Neural cell (in vitro differentiated cells): ENCODE data around the gene GSTM2. TPM values are rescaled to one million over a fixed set of nuclear protein-coding genes. Genes with fewer than 3 reads are reported as not detected.

Source experiments
- H2AFZ ChIP-seq: fragments of 200-600, 300-800 bp; sonication (generic), shearing (Covaris generic); 2 replicates; pipeline ENCODE4 v1.6.0; 2014; ENCODE audit warnings: low read depth, mild to moderate bottlenecking, antibody characterized with exemption, low read length, moderate library complexity
- H3F3A ChIP-seq: fragments of 200-600 bp; shearing (Covaris generic); 2 replicates; pipeline ENCODE4 v1.6.1; 2016; ENCODE audit warnings: mild to moderate bottlenecking, moderate library complexity, mixed read lengths, antibody characterized with exemption, low read length; ENCODE audit not compliant: insufficient read depth, poor library complexity, severe bottlenecking
- H3K27ac ChIP-seq: fragments of 200-600, 300-800 bp; sonication (generic), shearing (Covaris generic); 2 replicates; pipeline ENCODE4 v1.5.1; 2014; ENCODE audit warnings: mild to moderate bottlenecking, low read length, moderate library complexity
- H3K27me3 ChIP-seq: fragments of 300-800, 200-600 bp; sonication (generic), shearing (Covaris generic); 2 replicates; pipeline ENCODE4 v1.6.0; 2014; ENCODE audit warnings: mild to moderate bottlenecking, low read depth, low read length, moderate library complexity; ENCODE audit not compliant: insufficient read depth
- H3K36me3 ChIP-seq: fragments of 300-800, 200-600 bp; sonication (generic), shearing (Covaris generic); 2 replicates; pipeline ENCODE4 v1.5.1; 2014; ENCODE audit warnings: mild to moderate bottlenecking, antibody characterized with exemption, low read length, moderate library complexity; ENCODE audit not compliant: insufficient read depth
- H3K4me2 ChIP-seq: fragments of 300-800, 200-600 bp; sonication (generic), shearing (Covaris generic); 2 replicates; pipeline ENCODE4 v1.6.0; 2014; ENCODE audit warnings: mild to moderate bottlenecking, low read length
- H3K4me3 ChIP-seq: fragments of 300-800, 200-600 bp; sonication (generic), shearing (Covaris generic); 2 replicates; pipeline ENCODE4 v1.5.1; 2014; ENCODE audit warnings: mild to moderate bottlenecking, low read length, moderate library complexity
- H3K79me2 ChIP-seq: fragments of 200-600 bp; shearing (Covaris generic); replicated peaks from 2 replicates; pipeline ENCODE4 v1.6.0; 2014; ENCODE audit warnings: mild to moderate bottlenecking, low read length, moderate library complexity; ENCODE audit not compliant: insufficient read depth
- H3K9ac ChIP-seq: fragments of 300-800, 200-600 bp; sonication (generic), shearing (Covaris generic); 2 replicates; pipeline ENCODE4 v1.6.1; 2016; ENCODE audit warnings: mild to moderate bottlenecking, low read length, mixed read lengths
- H3K9me2 ChIP-seq: fragments of 200-600 bp; shearing (Covaris generic); 2 replicates; pipeline ENCODE4 v1.6.1; 2016; ENCODE audit warnings: mild to moderate bottlenecking, low read length, mixed read lengths; ENCODE audit not compliant: insufficient read depth
- H3K9me3 ChIP-seq: fragments of 200-600, 300-800 bp; sonication (generic), shearing (Covaris generic); 2 replicates; pipeline ENCODE4 v1.6.1; 2016; ENCODE audit warnings: mild to moderate bottlenecking, mixed run types, low read length, moderate library complexity, mixed read lengths
- H4K20me1 ChIP-seq: fragments of 200-600 bp; shearing (Covaris generic); 2 replicates; pipeline ENCODE4 v1.6.1; 2016; ENCODE audit warnings: mild to moderate bottlenecking, mixed run types; ENCODE audit not compliant: insufficient read depth
- EP300 ChIP-seq: fragments of 450-650 bp; conservative IDR thresholded peaks from 2 replicates; pipeline ENCODE4 v1.6.1; 2014; ENCODE audit warnings: antibody characterized with exemption, mild to moderate bottlenecking, moderate library complexity; ENCODE audit not compliant: poor library complexity, severe bottlenecking
- EZH2 ChIP-seq: fragments of 200-600, 300-800 bp; shearing (Covaris generic), sonication (generic); IDR thresholded peaks from 2 replicates; pipeline ENCODE4 v1.6.1; 2014; ENCODE audit warnings: antibody characterized with exemption, low read length, borderline replicate concordance, mild to moderate bottlenecking; ENCODE audit not compliant: insufficient read depth, poor library complexity, severe bottlenecking
- MXI1 ChIP-seq: fragments of 450-650 bp; conservative IDR thresholded peaks from 2 replicates; pipeline ENCODE4 v1.6.1; 2014; ENCODE audit warnings: antibody characterized with exemption, mild to moderate bottlenecking; ENCODE audit not compliant: poor library complexity, severe bottlenecking
- POLR2AphosphoS5 ChIP-seq: IDR thresholded peaks from 2 replicates; pipeline ENCODE4 v1.6.1; 2012
- RAD21 ChIP-seq: fragments of 450-650 bp; conservative IDR thresholded peaks from 2 replicates; pipeline ENCODE4 v1.6.1; 2014; ENCODE audit warnings: antibody characterized with exemption, mild to moderate bottlenecking, moderate library complexity
- SMC3 ChIP-seq: fragments of 450-650 bp; conservative IDR thresholded peaks from 2 replicates; pipeline ENCODE4 v1.6.1; 2014; ENCODE audit warnings: antibody characterized with exemption, mild to moderate bottlenecking, moderate library complexity; ENCODE audit not compliant: poor library complexity
- TAF1 ChIP-seq: IDR thresholded peaks from 2 replicates; pipeline ENCODE4 v1.6.1; 2012; ENCODE audit warnings: low read depth
- polyA plus RNA-seq: library from polyadenylated mRNA; depleted of rRNA; stranded (reverse); fragments of >200 nt; gene quantifications from 2 replicates; pipeline ENCODE4 v1.2.3, GENCODE V29; 2014
- TF ChIP-seq, protein P1 (sequence below): fragments of 450-650 bp; IDR thresholded peaks from 2 replicates; pipeline ENCODE4 v1.5.1; 2014; ENCODE audit warnings: antibody characterized with exemption, mild to moderate bottlenecking, moderate library complexity; ENCODE audit not compliant: poor library complexity, severe bottlenecking
- TF ChIP-seq, protein P2 (sequence below): IDR thresholded peaks from 2 replicates; pipeline ENCODE4 v1.6.1; 2012; ENCODE audit warnings: borderline replicate concordance

The GSTM2 gene
- polyA plus RNA-seq, 1 donor from 2014 or later, result 6.8 TPM

DNA sequence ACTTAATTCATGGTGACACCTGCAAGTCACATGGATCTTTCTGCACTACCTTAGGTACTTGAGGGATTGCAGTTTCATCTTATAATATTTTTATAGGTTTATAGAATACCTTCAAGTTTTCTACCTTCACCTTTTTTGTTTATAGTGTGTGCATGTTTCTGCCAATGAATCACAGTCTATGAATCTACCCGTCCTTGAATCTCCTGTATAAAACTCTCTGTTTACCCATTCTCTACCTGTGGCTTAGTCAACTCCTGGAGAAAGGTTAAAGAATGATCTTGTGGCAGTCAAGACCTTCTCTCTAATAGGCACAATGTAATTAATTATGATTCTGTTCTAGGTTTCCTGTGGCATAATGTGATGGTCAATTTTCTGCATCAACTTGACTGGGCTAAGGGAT lies 3.2 kb upstream of the GSTM2 start:
- Histone ChIP-seq H3K27me3 (no peaks in the 10 kb centered on the region), H3K9me2 (no peaks in the 10 kb centered on the region), H2AFZ (no peak overlapping the region), H3K4me3 (no peak overlapping the region), H3K27ac (no peak overlapping the region), H3F3A (no peaks in the 10 kb centered on the region), H3K36me3 (no peaks in the 10 kb centered on the region), H3K4me2 (no peak overlapping the region), H3K9me3 (no peaks in the 10 kb centered on the region), H3K79me2 (no peaks in the 10 kb centered on the region), H4K20me1 (no peaks in the 10 kb centered on the region), H3K9ac (no peak overlapping the region)
- no peak for TF ChIP-seq POLR2AphosphoS5
- TF ChIP-seq TAF1, result no peak
- no peak for TF ChIP-seq MXI1
- TF ChIP-seq SMC3, result no peak
- TF ChIP-seq, protein P1, sequence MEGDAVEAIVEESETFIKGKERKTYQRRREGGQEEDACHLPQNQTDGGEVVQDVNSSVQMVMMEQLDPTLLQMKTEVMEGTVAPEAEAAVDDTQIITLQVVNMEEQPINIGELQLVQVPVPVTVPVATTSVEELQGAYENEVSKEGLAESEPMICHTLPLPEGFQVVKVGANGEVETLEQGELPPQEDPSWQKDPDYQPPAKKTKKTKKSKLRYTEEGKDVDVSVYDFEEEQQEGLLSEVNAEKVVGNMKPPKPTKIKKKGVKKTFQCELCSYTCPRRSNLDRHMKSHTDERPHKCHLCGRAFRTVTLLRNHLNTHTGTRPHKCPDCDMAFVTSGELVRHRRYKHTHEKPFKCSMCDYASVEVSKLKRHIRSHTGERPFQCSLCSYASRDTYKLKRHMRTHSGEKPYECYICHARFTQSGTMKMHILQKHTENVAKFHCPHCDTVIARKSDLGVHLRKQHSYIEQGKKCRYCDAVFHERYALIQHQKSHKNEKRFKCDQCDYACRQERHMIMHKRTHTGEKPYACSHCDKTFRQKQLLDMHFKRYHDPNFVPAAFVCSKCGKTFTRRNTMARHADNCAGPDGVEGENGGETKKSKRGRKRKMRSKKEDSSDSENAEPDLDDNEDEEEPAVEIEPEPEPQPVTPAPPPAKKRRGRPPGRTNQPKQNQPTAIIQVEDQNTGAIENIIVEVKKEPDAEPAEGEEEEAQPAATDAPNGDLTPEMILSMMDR, result no peak
- TF ChIP-seq EP300, result no peak
- TF ChIP-seq EZH2, result no peak
- TF ChIP-seq, protein P2, sequence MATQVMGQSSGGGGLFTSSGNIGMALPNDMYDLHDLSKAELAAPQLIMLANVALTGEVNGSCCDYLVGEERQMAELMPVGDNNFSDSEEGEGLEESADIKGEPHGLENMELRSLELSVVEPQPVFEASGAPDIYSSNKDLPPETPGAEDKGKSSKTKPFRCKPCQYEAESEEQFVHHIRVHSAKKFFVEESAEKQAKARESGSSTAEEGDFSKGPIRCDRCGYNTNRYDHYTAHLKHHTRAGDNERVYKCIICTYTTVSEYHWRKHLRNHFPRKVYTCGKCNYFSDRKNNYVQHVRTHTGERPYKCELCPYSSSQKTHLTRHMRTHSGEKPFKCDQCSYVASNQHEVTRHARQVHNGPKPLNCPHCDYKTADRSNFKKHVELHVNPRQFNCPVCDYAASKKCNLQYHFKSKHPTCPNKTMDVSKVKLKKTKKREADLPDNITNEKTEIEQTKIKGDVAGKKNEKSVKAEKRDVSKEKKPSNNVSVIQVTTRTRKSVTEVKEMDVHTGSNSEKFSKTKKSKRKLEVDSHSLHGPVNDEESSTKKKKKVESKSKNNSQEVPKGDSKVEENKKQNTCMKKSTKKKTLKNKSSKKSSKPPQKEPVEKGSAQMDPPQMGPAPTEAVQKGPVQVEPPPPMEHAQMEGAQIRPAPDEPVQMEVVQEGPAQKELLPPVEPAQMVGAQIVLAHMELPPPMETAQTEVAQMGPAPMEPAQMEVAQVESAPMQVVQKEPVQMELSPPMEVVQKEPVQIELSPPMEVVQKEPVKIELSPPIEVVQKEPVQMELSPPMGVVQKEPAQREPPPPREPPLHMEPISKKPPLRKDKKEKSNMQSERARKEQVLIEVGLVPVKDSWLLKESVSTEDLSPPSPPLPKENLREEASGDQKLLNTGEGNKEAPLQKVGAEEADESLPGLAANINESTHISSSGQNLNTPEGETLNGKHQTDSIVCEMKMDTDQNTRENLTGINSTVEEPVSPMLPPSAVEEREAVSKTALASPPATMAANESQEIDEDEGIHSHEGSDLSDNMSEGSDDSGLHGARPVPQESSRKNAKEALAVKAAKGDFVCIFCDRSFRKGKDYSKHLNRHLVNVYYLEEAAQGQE, result no peak
- TF ChIP-seq RAD21, result no peak

DNA sequence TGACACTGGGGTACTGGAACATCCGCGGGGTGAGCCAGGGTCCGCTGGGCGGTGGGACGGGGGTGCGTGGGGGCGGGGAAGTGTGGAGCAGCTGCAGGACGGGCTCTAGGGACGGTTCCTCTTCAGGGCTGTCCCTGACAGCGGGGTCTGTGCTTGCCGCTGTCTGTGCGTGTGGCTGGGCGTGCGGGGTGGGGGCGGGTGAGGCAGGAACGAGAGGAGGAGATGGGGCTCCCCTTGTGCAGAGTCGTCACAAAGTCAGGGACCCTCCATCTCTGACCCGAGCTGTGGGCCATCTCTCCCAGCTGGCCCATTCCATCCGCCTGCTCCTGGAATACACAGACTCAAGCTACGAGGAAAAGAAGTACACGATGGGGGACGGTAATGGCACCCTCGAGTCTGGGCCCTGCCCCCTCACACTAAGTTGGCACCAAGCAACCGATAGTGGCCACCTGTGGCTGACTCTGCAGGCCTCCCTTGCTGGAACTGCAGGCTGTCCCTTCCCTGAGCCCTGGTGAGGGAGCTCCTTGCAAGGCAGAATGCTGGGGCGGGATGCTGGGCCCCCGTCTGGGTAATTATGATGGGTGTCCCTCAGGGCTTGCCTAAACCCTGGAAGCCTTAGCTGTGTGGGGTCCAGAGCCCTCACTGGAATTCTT lies 392 bp downstream of the GSTM2 start:
- Histone ChIP-seq H3K27me3 (no peaks in the 10 kb centered on the region), H3K79me2 (no peaks in the 10 kb centered on the region), H4K20me1 (no peaks in the 10 kb centered on the region), H3K36me3 (no peaks in the 10 kb centered on the region), H3K9ac (peak overlapping the region; percentile 34), H3F3A (no peaks in the 10 kb centered on the region), H3K27ac (no peak overlapping the region), H3K9me3 (no peaks in the 10 kb centered on the region), H3K4me3 (peak overlapping the region; percentile 56), H2AFZ (no peak overlapping the region), H3K9me2 (no peaks in the 10 kb centered on the region), H3K4me2 (no peak overlapping the region)
- TF ChIP-seq, protein P1, result no peak
